ENCODE measurements around the gene CDC25A. TPM values are rescaled to one million over a fixed set of nuclear protein-coding genes. Genes with fewer than 3 reads are reported as not detected.
A peak's percentile ranks its signal among the peaks of the same experiment; 100 is the strongest.

CDC25A gene
- total RNA-seq, 4 donors from 2014 or later: 0.94 to 4.0 (median 3.7) TPM

DNA sequence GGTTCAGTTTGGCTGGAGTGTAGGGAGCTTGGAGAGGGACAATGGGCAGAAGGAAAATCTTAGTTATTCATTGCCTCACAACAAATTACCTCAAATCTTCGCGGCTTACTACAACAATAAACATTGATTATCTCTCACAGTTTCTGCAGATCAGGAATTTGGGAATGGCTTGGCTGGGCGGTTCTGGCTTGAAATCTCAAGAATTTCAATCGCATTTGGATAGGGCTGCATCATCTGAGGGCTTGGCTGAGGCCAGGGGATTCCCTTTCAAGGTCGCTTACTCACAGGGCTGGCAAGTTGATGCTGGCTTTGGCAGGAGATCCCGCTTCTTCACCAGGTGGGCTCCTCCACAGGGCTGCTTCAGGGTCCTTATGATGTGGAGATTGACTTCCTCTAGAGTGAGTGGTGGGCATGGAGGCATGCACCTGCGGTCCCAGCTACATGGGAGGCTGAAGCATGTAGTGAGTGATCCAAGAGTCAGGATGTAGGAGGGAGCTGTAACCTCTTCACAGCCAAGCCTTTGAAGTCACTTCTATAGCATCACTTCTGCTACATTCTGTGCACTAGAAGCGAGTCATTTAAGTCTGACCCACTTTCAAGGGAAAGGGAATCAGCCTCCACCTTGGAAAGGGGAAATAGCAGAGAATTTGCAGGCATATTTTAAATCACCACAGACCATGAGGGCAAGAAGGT, 63.1 kb downstream of the CDC25A start:
- Histone ChIP-seq H3K36me3 (no peaks in the 10 kb centered on the region), H3K27ac (no peak overlapping the region), H3K4me3 (replicated peaks in 1 of 3) (no peak overlapping the region), H3K4me1 (peaks cover under 1 to 8% of the 10 kb centered on the region in 2 donors), H3K27me3 (no peaks in the 10 kb centered on the region), H3K9me3 (no peaks in the 10 kb centered on the region)
- TF ChIP-seq, protein P1, sequence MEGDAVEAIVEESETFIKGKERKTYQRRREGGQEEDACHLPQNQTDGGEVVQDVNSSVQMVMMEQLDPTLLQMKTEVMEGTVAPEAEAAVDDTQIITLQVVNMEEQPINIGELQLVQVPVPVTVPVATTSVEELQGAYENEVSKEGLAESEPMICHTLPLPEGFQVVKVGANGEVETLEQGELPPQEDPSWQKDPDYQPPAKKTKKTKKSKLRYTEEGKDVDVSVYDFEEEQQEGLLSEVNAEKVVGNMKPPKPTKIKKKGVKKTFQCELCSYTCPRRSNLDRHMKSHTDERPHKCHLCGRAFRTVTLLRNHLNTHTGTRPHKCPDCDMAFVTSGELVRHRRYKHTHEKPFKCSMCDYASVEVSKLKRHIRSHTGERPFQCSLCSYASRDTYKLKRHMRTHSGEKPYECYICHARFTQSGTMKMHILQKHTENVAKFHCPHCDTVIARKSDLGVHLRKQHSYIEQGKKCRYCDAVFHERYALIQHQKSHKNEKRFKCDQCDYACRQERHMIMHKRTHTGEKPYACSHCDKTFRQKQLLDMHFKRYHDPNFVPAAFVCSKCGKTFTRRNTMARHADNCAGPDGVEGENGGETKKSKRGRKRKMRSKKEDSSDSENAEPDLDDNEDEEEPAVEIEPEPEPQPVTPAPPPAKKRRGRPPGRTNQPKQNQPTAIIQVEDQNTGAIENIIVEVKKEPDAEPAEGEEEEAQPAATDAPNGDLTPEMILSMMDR (IDR thresholded peaks at IDR 0.05): no peak
- no peak for TF ChIP-seq POLR2A (IDR thresholded peaks at IDR 0.05)
- WGBS, 2 donors: 84 to 93% methylated on average over 8 of the region's 8 CpGs
- intact Hi-C loops (cut with DNase I): no loop called here
- no peak for DNase-seq

- peaks cover 0 to 6% of the 10 kb centered on the region in 2 donors for H3K4me1 ChIP-seq
- H3K27ac ChIP-seq: no peak overlapping the region
- no peak for TF ChIP-seq POLR2A (IDR thresholded peaks at IDR 0.05)
- TF ChIP-seq, protein P1 (IDR thresholded peaks at IDR 0.05): no peak
- no peak for DNase-seq
- no peaks in the 10 kb centered on the region for H3K9me3 ChIP-seq
- intact Hi-C loops (cut with DNase I): no loop called here
- WGBS, 2 donors: 97 to 98% methylated on average over 6 of the region's 6 CpGs
- H3K4me3 ChIP-seq (replicated peaks in 1 of 3): no peak overlapping the region
- no peaks in the 10 kb centered on the region for H3K27me3 ChIP-seq
- no peaks in the 10 kb centered on the region for H3K36me3 ChIP-seq
These were observed 64.9 kb downstream of the CDC25A start for GRCh38 chr3:48123346-48123745.

DNA sequence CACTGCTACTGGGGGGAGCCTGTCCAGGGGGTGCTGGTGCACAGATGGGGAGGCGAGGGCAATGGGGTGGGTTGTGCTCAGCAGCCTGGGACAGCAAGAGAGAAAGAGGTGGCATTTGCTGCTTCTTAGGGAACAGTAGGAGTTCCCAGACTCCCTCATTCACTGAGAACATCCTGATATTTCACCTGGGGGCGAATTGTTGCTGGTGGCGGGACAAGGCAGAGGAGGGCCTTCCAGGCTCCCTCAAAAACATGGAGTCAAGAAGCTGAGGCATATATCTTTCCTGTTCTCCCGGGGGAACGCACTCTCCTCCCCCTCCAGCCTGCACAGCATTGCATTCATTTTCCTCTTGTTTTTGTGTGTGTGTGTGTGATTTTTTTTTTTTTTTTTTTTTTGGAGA, 65.7 kb downstream of the CDC25A start:
- TF ChIP-seq, protein P1 (IDR thresholded peaks at IDR 0.05): no peak
- TF ChIP-seq POLR2A (IDR thresholded peaks at IDR 0.05): no peak
- no peaks in the 10 kb centered on the region for H3K27me3 ChIP-seq
- intact Hi-C loops (cut with DNase I): no loop called here
- no peaks in the 10 kb centered on the region for H3K36me3 ChIP-seq
- peaks cover 0 to 6% of the 10 kb centered on the region in 2 donors for H3K4me1 ChIP-seq
- H3K4me3 ChIP-seq (replicated peaks in 1 of 3): no peak overlapping the region
- no peak overlapping the region for H3K27ac ChIP-seq
- no peak for DNase-seq
- WGBS, 2 donors: 93 to 95% methylated on average over 5 of the region's 5 CpGs
- H3K9me3 ChIP-seq: no peaks in the 10 kb centered on the region

DNA sequence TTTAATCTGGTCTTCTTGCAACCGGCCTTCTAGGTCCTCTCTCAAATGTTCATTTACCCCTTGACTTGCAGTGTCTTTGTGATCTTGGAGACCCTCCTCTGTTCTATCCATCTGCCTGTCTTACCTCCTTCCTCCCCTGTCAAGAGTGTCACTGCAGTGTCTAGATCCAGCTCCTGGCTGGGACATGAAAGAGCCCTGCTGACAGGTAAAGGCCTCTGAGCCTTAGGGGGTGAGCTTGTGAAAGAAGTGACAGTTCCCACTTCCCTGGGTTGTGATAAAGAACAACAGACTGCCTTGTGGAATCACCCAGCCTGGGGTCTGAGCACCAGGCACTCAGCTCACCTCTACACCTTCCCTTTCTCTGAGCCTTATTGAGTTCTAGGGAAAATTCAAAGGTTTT, 68.0 kb downstream of the CDC25A start:
- H3K27me3 ChIP-seq: no peaks in the 10 kb centered on the region
- H3K27ac ChIP-seq: no peak overlapping the region
- WGBS, 2 donors: 91 to 94% methylated on average over 1 of the region's 1 CpG
- H3K4me3 ChIP-seq (replicated peaks in 1 of 3): no peak overlapping the region
- H3K9me3 ChIP-seq: no peaks in the 10 kb centered on the region
- H3K36me3 ChIP-seq: no peaks in the 10 kb centered on the region
- TF ChIP-seq, protein P1 (IDR thresholded peaks at IDR 0.05): no peak
- no peak for TF ChIP-seq POLR2A (IDR thresholded peaks at IDR 0.05)
- intact Hi-C loops (cut with DNase I): no loop called here
- H3K4me1 ChIP-seq: peaks cover 0 to 6% of the 10 kb centered on the region in 2 donors
- DNase-seq: no peak

- TF ChIP-seq, protein P1 (IDR thresholded peaks at IDR 0.05): no peak
- Histone ChIP-seq H3K27ac (peak overlapping the region in 1 of 3 donors; percentile 30), H3K9me3 (no peaks in the 10 kb centered on the region), H3K36me3 (no peaks in the 10 kb centered on the region), H3K27me3 (no peaks in the 10 kb centered on the region), H3K4me3 (replicated peaks in 1 of 3) (no peak overlapping the region), H3K4me1 (peaks cover 0 to 6% of the 10 kb centered on the region in 2 donors)
- DNase-seq: peak; percentile 23 to 38
- 74 to 76% methylated on average over 4 of the region's 4 CpGs for WGBS, 2 donors
- intact Hi-C loops (cut with DNase I): no loop called here
These were observed 68.6 kb downstream of the CDC25A start for GRCh38 chr3:48119505-48120193.
